HG03432 (cell line): Measurements from ENCODE around the gene LGALS1.
"Not testable (repeated sequence)": the region's sequence is repeated elsewhere in the genome, so short reads cannot be mapped to it uniquely, and the experiment has no call there.

Experiments
- ATAC-seq: cut with Tn5 transposase; IDR thresholded peaks from one replicate; pipeline ENCODE4 v1.9.1; 2021; ENCODE audit warnings: mild to moderate bottlenecking, moderate library complexity; ENCODE audit not compliant: unreplicated experiment

The LGALS1 gene

DNA sequence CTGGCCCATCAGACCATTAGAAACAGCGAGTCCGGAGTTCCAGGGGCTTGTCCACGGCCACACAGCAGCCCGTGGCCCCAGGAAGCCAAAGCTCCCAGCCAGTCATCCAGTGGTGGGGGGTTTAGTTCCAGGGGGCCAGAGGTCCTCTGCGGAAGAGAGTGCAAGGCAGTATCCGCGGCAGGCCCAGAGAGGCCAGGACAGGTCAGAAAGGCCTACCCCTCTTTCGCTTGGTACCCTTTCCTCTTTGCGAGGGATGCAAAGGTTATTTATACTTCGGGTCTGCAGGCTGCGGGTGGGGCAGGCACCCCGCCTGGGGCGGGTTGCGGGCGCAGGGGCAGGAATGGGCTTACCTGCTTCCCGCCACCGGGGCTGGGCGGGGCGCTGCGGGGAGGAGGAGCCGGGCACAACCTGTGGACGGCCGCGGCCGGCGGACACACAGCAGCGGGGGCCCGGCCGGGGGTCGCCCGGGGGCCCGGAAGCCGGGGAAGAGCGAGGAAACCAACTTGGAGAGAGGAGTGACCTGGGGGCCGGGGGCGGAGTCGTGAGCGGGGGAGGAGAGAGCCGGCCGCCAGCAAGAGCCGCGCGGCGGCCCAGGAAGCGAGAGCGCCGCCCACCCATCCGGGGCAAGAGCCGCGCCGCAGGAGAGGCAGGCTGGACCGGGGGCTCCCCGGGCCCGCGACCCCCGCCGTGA lies 36.2 kb upstream of the LGALS1 start, which contains the start of gene SH3BP1:
TSS of gene SH3BP1 (plus strand) at position 600 of the 691 bp plus-strand sequence. CDS start 119 bp downstream, outside the sequence.
- peak; percentile 31 for ATAC-seq

DNA sequence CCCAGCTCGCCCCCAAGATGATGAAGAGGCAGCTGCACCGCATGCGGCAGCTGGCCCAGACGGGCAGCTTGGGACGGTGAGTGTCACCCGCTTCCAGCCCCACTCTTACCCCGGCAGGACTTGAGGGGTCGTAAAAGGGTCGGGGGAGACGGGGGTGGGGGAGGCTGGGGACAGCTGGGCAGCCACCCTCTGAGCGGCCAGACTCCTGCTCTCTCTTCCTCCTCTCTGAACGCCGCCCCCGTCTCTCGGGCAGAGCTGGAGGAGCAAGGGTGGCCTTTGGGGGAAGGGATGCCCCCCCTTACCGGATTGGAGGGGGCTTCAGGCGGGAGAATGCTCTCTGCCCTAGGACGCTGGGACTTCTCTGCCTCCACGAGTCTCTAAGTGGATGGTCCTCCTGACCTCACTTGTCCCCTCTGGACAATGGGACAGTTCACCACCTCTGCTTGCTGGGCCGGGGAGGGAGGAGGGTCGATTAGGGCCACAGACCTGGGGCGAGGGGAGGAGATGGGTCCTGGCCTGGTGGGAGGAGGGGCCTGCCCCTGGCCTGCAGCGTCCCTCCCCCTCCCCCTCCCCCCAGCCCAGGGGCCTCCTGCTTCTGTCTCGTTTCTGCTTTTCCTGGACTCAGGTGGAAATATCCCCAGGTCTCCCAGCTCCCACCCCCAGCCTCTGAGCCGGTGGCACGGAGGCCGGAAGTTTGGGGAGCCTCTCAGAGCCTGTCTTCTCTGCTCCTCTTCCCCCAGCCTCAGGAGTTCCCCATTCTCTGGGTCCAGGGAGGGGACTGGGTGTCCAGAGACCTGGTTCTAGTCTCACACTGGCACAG lies 35.5 kb upstream of the LGALS1 start:
- ATAC-seq = no peak

DNA sequence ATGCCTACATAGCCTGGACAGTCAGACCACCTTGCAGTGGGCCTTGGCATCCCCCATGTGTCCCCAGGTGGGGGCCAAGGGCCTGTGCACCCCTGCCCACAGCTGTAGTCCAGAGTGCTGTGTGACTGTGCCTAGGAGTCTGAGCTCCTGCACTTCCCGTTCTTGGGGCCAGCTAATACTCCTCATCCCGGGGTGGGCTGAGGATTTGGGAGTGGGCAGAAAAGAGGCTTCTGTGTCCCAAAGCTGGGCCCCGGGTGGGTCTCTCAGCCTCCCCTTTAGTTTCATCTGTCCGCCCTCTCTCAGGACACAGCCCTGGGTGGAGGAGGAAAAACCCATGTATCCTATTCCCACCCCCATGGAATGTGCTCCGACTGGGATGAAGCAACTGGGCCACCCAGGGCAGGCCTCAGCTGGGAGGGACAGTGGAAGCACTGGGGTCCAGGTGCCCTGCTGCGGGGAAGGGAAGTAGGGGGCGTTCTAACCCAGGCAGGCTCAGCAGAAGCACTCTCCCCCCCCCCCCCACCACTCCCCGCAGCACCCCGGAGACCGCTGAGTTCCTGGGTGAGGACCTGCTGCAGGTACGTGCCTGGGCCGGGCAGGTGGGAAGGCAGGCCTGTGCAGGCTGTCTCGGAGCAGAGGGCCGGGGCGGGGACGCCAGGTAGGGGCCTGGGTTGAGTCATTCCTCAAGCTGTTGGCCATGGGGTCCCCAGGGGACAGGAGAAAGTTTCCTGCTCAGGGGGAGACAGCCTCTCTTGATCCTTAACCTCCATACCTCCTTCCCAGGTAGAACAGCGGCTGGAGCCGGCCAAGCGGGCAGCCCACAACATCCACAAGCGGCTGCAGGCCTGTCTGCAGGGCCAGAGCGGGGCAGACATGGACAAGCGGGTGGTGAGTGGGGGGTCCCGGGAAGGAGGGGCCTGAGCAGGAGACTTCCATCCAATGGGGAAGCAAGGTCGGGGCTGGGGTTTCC lies 34.6 kb upstream of the LGALS1 start:
- ATAC-seq = no peak

DNA sequence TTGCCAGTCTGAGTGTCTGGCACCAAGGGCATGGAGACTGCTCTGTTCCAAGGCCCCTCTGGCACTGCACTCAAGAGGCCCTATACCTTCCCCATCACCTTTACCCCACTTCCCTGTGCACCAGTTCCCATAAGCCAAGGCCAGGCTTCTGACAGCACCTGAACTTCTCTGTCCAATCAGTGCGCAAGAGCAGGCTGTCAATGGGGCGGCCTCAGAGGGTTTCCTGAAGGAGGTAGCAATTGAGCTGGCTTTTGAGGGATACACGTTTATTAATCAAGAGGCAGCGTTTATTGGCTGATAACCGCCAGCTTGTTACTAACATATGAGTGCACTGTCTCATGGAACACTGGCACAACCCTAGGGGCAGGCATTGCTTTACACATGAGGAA lies 33.9 kb upstream of the LGALS1 start:
- no peak for ATAC-seq

DNA sequence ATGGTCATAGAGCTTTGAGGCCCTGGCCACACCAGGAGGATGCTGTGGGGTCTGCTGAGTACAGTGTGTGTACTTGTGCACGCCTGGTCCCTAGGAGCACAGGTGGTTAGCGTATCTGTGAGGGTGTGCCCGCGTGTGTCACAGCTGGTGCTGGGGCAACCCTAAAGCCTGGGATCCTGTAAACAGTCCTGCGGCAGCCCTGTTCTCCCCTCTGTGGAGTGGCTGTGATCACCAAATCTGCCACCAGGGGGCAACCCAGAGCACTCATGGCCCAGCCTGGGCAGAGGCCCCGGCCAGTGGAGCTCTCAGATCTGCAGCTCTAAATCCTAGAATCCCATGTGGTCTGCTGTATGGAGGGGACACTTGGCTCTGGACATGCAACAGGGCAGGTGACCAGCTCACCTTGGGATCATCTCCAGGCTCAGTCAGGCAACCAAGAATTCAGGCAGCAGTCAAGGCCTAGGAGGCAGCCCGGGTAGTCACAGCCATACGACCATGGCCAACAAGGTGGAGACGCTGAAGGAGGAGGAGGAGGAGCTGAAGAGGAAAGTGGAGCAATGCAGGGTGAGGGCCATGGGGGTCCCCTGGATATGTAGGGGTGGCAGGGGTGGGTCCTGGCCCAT lies 32.1 kb upstream of the LGALS1 start:
- no peak for ATAC-seq

DNA sequence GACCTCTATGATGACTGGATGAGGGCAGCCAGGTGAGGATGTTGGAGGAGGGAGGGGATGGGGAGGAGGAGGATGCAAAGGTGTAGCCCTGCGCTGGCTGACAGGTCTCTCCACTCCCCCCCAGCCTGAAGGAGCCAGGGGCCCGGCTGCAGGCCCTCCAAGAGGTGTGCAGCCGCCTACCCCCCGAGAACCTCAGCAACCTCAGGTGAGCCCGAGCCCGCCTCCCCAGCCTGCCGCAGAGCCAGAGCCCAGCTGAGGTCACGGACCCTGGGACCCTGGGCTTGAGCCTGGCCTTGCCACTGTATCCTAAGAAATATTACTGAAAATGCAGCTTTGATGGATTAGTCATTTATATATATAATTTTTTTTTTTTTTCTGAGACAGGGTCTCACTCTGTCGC lies 28.1 kb upstream of the LGALS1 start:
- no peak for ATAC-seq

DNA sequence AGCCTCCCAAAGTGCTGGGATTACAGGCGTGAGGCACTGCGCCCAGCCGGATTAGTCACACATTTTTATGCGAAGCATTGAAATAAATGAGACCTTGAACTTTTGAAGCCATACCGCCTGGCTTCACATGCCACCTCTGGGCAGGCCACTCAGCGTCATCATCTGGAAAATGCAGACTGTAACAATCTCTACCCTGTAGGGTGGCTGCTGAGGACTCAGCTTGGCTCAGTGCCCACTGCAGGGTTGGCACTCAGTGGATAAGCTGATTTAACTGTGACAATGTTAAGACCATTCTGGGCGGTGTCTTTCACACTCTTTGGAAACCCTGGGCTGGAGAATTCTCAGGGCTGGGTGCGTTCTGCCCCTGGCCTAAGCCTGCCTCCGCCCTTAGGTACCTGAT lies 27.5 kb upstream of the LGALS1 start:
- ATAC-seq = no peak

DNA sequence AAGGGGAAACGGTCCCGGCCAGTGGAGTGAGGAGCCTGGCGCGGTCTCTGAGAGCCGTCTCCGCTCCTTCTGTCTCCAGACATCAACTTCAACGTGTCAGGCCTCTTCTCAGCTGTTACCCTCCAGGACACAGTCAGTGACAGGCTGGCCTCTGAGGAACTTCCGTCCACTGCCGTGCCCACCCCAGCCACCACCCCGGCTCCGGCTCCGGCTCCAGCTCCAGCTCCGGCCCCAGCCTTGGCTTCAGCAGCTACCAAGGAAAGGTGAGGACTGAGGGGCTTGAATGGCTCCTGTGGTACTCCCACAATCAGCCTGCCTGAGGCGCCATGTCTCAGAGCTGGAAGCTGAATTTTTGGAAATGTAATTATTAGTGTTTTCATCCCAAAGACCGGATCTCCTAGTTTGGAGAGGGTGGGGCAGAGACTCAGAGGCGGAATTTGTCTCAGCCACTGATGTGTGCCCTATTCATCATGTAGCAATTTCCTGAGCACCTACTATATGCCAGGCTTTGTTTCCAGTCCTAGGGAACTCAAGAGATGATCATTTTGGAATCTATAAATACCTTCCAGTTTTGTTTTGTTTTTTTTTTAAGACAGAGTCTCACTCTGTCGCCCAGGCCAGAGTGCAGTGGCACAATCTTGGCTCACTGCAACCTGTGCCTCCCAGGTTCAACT lies 24.8 kb upstream of the LGALS1 start:
- no peak for ATAC-seq

DNA sequence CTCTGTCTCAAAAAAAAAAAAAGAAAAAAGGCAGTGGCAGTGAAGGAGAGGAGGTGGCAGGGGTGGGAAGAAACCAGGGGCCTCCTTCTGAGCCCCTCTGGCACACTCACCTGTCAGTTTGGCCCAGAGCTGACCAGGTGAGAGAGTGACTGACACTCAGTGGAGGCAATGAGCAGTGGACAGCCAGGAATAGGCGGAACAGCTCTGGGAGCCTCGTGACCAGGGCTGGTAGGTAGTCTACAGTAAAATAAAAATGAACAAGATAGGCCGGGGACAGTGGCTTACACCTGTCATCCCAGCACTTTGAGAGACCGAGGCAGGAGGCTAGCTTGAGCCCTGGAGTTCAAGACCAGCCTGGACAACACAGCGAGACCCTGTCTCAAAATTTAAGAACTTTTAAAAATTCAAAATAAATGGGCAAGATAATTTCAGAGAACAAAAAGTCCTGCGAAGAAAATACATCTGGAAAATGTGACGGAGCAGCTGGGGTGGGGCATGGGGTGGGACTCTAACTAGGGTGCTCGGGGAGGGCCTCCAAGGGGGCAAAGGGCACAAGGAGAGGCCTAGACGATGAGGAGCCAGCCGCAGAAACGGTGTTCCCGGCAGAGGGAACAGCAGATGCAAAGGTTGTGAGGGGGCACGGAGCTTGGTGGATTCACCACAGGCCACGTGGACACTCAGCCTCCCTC lies 20.7 kb upstream of the LGALS1 start:
- ATAC-seq = no peak

DNA sequence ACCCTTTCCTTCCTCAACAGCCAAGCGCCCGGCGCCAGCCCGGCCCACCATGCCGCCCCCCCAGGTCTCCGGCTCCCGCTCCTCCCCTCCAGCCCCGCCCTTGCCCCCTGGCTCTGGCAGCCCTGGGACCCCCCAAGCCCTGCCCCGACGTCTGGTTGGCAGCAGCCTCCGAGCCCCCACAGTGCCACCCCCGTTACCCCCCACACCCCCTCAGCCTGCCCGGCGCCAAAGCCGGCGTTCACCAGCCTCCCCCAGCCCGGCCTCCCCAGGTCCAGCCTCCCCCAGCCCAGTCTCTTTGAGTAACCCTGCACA lies 20.2 kb upstream of the LGALS1 start:
- no peak for ATAC-seq

DNA sequence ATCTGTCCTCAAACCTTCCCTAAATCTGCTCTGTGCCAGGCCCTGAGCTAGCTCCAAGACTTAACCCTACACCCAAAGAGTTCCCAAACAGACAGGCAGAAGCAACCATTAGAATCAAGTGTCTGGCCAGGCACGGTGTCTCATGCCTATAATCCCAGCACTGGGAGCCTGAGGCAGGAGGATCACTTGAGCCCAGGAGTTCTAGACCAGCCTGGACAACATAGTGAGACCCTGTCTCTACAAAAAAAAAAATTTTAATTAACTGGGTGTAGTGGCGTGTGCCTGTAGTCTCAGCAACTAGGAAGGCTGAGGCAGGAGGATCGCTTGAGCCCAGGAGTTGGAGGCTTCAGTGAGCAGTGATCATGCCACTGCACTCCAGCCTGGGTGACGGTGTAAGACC lies 18.9 kb upstream of the LGALS1 start:
- ATAC-seq = not testable (repeated sequence)

DNA sequence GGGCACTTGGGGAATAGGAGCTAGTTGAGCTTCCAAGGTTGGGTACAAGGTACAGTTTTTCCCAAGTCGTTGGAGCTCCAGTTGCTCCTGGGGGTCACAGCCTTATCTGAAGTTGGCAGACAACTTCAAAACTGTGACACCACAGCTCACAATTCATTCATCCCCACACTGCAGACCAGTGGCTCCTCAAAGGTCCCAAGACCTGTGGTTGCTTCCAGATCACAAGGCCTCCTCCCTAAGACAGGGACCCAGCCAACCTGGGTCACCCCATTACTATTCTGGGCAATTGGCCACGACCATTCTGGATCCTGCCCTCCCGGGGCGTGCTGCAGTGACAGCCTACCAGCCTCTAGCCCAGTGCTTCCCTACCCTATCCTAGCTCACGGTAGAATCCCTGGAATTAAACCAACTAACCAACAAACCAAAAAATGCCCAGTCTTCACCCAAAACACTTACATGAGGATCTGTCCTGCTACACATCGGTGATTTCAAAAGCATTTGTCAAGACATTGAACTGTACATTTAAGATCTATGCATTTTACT lies 17.8 kb upstream of the LGALS1 start:
- ATAC-seq = no peak

DNA sequence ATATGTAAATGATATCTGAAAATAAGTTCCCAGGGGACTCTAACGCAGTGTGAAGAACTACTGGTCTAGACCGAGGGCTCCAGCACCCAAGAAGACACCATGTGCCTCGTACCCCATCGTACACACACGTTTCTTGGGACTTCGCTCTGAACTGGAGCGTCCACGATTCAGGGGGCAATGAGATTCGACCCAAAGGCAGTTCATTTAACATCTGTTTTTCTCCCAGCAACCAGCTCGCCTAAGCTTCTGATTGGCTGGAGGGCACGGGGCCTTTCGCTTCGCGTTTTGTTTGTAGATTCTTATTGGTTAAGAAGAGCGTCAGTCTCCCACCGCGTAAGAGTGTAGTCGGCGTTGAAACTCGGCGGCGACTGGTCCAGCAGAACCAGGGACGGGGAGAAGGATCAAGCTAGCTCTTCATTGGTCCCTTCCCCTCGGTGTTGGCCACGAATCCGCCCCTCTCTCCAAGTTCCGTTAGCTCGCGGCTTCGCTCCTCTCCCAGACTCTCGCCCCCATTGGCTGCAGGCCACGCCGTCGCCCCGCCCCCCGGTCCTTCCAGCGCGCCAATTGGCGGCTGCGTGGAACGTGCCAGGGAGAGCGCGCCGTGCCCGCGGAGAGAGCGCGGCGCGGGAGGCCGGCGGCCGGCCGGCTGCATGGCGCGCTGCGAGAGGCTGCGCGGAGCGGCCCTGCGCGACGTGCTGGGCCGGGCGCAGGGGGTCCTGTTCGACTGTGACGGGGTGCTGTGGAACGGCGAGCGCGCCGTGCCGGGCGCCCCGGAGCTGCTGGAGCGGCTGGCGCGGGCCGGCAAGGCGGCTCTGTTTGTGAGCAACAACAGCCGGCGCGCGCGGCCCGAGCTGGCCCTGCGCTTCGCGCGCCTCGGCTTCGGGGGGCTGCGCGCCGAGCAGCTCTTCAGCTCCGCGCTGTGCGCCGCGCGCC lies 17.0 kb upstream of the LGALS1 start, which contains the start of gene PDXP:
TSS of gene PDXP (plus strand) at position 591 of the 933 bp plus-strand sequence. CDS start at position 651, 60 bp downstream.
- ATAC-seq = peak; percentile 74

DNA sequence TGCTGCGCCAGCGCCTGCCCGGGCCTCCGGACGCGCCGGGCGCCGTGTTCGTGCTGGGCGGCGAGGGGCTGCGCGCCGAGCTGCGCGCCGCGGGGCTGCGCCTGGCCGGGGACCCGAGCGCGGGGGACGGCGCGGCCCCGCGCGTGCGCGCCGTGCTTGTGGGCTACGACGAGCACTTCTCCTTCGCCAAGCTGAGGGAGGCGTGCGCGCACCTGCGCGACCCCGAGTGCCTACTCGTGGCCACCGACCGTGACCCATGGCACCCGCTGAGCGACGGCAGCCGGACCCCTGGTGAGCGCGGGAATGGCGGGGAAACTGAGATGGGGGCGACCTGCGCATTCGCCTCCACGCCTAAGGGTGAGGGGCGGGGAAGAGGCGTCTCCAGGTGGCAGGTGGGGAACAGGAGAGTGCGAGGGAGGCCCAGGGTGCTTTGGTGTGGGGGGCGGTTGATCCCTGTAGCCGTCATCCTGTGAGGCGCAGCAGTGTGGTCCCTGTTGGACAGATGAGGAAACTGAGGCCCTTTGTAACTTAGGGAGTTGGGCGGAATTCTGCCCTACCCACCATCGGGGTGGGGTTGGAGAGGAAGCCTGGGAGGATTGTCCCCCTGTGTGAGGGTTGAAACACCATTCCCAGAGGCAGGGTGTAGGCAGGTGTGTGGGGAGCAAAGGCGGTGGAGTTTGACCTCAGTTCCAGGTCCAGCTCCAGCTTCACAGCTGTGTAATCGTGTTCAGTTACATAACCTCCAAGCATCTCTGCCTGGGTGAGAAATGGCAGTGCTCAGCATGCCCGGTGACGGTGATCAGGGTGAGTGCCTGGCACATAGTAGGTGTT lies 16.2 kb upstream of the LGALS1 start:
- peak; percentile 23 for ATAC-seq

DNA sequence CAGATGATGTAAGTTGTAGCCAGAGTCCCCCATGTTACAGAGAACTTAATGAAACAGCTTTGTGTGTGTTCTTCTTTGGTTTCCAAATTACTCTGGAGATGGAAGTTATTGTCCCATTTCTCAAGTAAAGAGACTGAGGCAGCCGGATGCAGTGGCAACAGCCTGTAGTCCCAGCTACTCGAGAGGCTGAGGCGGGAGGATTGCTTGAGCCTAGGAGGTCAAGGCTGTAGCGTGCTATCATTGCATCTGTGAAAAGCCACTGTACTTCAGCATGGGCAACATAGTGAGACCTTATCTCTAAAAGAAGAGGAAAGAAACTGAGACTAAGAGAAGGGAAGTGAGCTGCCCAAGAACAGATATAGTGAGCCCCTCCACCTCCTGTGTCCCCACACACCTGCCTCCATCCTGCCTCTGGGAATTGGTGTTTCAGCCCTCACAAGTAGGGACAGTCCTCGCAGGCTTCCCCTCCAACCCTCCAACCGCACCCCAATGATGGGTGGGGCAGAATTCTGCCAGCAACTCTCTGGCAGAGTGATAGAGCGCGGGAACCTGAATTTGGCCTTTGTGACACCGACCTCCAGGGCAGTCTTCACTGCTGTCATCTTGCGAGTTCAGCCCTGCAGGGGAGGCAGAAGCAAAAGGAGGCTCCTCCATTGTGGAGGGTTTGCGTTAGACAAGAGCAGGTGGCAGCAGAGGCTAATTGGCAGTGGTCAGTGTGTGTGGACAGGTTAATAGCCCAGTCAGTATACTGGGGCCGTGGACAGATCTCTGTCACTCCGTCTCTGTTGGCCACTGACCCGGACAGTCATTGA lies 15.3 kb upstream of the LGALS1 start:
- ATAC-seq = no peak

DNA sequence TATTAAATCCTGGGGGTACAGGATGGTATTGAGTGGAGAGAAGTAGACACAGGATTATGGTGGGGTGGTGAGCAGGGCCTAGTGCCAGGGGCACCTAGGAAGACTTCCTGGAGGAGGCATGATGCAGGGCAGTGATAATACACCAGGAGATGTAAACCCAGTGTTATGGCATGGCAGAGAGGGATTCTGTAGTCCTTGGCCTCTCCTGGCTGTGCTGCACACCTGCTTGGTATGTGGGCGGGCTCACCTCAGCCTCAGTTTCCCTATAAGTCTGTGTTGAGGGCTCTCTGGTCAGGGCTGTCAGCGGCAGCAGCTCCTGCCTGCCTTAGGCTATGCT lies 14.8 kb upstream of the LGALS1 start:
- ATAC-seq = no peak
